B cell (primary cell): Measurements from ENCODE around the gene MZB1. TPM values are rescaled to one million over a fixed set of nuclear protein-coding genes. Genes with fewer than 3 reads are reported as not detected.
A peak's percentile ranks its signal among the peaks of the same experiment; 100 is the strongest.

Experiments
- ATAC-seq: fragments of 200-7000 bp; cut with Tn5 transposase; one replicate; pipeline ENCODE4 v1.10.0; 2021; ENCODE audit warnings: low read depth, mild to moderate bottlenecking, moderate number of reproducible peaks, moderate library complexity
- CTCF ChIA-PET: fragments of 350-600 bp; sonication (Branson Sonifier 250); formaldehyde crosslinking; loops from one replicate; lab custom pipeline; 2021; ENCODE audit warnings: antibody characterized with exemption, inconsistent platforms; lab: Charles Lee
- POLR2A ChIA-PET: fragments of 350-600 bp; sonication (Branson Sonifier 250); formaldehyde crosslinking; loops from one replicate; lab custom pipeline; 2021; ENCODE audit warnings: antibody characterized with exemption; lab: Charles Lee
- DNase-seq: peaks from one replicate; pipeline ENCODE4 v3.0.0; 2013
- H2AFZ ChIP-seq: 2 replicates; pipeline ENCODE4 v1.6.1; 2012; ENCODE audit warnings: mild to moderate bottlenecking, low read depth, low read length; ENCODE audit not compliant: insufficient read depth, poor library complexity, severe bottlenecking
- H3K27ac ChIP-seq, 2 donors: 1 replicate in 1 of 2; 2 replicates in 1 of 2; pipeline ENCODE4 v1.5.1; 2012 to 2013; ENCODE audit warnings: low read length in 2 of 2, mild to moderate bottlenecking in 2 of 2, moderate library complexity in 1 of 2
- H3K27me3 ChIP-seq, 4 experiments: fragments of 200-600 bp in 1 of 4; sonication (generic) in 1 of 4; replicated peaks in 1 of 4; 1 replicate in 2 of 4; 2 replicates in 2 of 4; pipeline versions ENCODE4 v1.6.1 to v1.7.0; 2013 to 2016; ENCODE audit warnings: low read length in 3 of 4, mild to moderate bottlenecking in 2 of 4, mixed read lengths in 1 of 4, moderate library complexity in 1 of 4; ENCODE audit not compliant: insufficient read depth in 4 of 4, control insufficient read depth in 3 of 4; ENCODE audit errors: control extremely low read depth in 1 of 4
- H3K36me3 ChIP-seq, 2 experiments: replicated peaks in 1 of 2; 1 replicate in 1 of 2; 2 replicates in 1 of 2; pipeline versions ENCODE4 v1.6.1 to v1.7.1; 2013; ENCODE audit warnings: low read length in 1 of 2; ENCODE audit not compliant: insufficient read depth in 2 of 2, control insufficient read depth in 1 of 2; ENCODE audit errors: control extremely low read depth in 1 of 2, extremely low read depth in 1 of 2
- H3K4me1 ChIP-seq, 2 donors: fragments of 200-600 bp in 1 of 2; sonication (generic) in 1 of 2; 1 replicate in 1 of 2; 2 replicates in 1 of 2; pipeline versions ENCODE4 v1.5.1 to v1.6.1; 2013 to 2017; ENCODE audit warnings: low read length in 2 of 2; ENCODE audit not compliant: control insufficient read depth in 2 of 2, insufficient read depth in 2 of 2
- H3K4me2 ChIP-seq: replicated peaks from 2 replicates; pipeline ENCODE3; 2012; ENCODE audit warnings: mild to moderate bottlenecking, low read depth, low read length; ENCODE audit not compliant: poor library complexity, severe bottlenecking
- H3K4me3 ChIP-seq, 5 experiments: fragments of 200-600 bp in 1 of 5; sonication (generic) in 1 of 5; 1 replicate in 3 of 5; 2 replicates in 2 of 5; pipeline versions ENCODE4 v1.5.1 to v1.7.0; 2011 to 2016; ENCODE audit warnings: low read length in 4 of 5, mild to moderate bottlenecking in 4 of 5, low read depth in 2 of 5, control low read depth in 1 of 5, moderate library complexity in 1 of 5; ENCODE audit not compliant: insufficient read depth in 1 of 5; ENCODE audit errors: control extremely low read depth in 1 of 5, extremely low read depth in 1 of 5
- H3K79me2 ChIP-seq: fragments of 200-600 bp; sonication (generic); one replicate; pipeline ENCODE4 v1.6.0; 2016; ENCODE audit warnings: low read length; ENCODE audit not compliant: control insufficient read depth, insufficient read depth
- H3K9ac ChIP-seq: fragments of 200-600 bp; sonication (generic); 2 replicates; pipeline ENCODE4 v1.6.1; 2017; ENCODE audit warnings: mild to moderate bottlenecking, low read length, moderate library complexity
- H3K9me3 ChIP-seq, 3 donors: one replicate each; pipeline versions ENCODE4 v1.6.1 to v1.7.1; 2013; ENCODE audit warnings: low read length in 2 of 3; ENCODE audit not compliant: control insufficient read depth in 2 of 3, insufficient read depth in 1 of 3; ENCODE audit errors: control extremely low read depth in 1 of 3
- H4K20me1 ChIP-seq: 2 replicates; pipeline ENCODE4 v1.6.0; 2012; ENCODE audit warnings: mild to moderate bottlenecking, low read length; ENCODE audit not compliant: insufficient read depth, control insufficient read depth, poor library complexity, severe bottlenecking
- H3K27ac Mint-ChIP-seq: one replicate; pipeline ENCODE4 v1.8.0; 2021; ENCODE audit warnings: mixed read lengths
- H3K27me3 Mint-ChIP-seq: one replicate; pipeline ENCODE4 v1.8.0; 2021; ENCODE audit warnings: mixed read lengths
- H3K4me1 Mint-ChIP-seq: one replicate; pipeline ENCODE4 v1.8.0; 2021; ENCODE audit warnings: mixed read lengths
- H3K4me3 Mint-ChIP-seq: one replicate; pipeline ENCODE4 v1.8.0; 2021; ENCODE audit warnings: mixed read lengths
- H3K9me3 Mint-ChIP-seq: one replicate; pipeline ENCODE4 v1.8.0; 2022; ENCODE audit warnings: mixed read lengths; ENCODE audit not compliant: insufficient read depth
- EZH2 ChIP-seq: IDR thresholded peaks from 2 replicates; pipeline ENCODE4 v1.6.1; 2012; ENCODE audit warnings: borderline replicate concordance, low read depth, mild to moderate bottlenecking, moderate library complexity, low read length; ENCODE audit not compliant: insufficient read depth, poor library complexity, severe bottlenecking
- WGBS: methylation state at CpG from one replicate; pipeline ENCODE4 v1.1.5; 2013; ENCODE audit warnings: missing lambda C conversion rate; ENCODE audit not compliant: insufficient coverage; 5-methylcytosine and 5-hydroxymethylcytosine counted together
- intact Hi-C: fragments of 100-400 bp; cut with micrococcal nuclease; formaldehyde crosslinking; loops from one replicate; pipeline ENCODE4 v1.10.0; 2022
- polyA plus RNA-seq: library from polyadenylated mRNA; depleted of rRNA; stranded (reverse); fragments of >200 nt; gene quantifications from 2 replicates; pipeline ENCODE4 v1.2.3, GENCODE V29; 2012
- total RNA-seq, 2 donors: library from RNA; stranded (reverse); fragments of 120-200 nt in 1 of 2; gene quantifications; 1 replicate in 1 of 2; 2 replicates in 1 of 2; pipeline versions ENCODE4 v1.2.3 to v1.2.4, GENCODE V29; 2013 to 2022
- TF ChIP-seq, protein P1 (sequence below): fragments of 200-600 bp; IDR thresholded peaks from one replicate; pipeline ENCODE4 v1.8.0; 2022; ENCODE audit warnings: antibody characterized with exemption, mild to moderate bottlenecking

Gene MZB1
- total and polyA plus RNA-seq, 2 donors (not counting 1 experiment from before 2014, with no cell fraction given), result 72.2 to 306 TPM

- H3K9ac ChIP-seq, result peak overlapping the region; percentile 42
- peak overlapping the region; percentile 62 to 76 for H3K27ac ChIP-seq
- H4K20me1 ChIP-seq, result no peaks in the 10 kb centered on the region
- H3K27ac Mint-ChIP-seq, result peak overlapping the region; percentile 99
- H3K4me1 Mint-ChIP-seq, result peaks cover 78% of the 10 kb centered on the region
- H3K9me3 Mint-ChIP-seq, result no peaks in the 10 kb centered on the region
- ATAC-seq, result no peak
- no peaks in the 10 kb centered on the region for H3K27me3 Mint-ChIP-seq
- H3K36me3 ChIP-seq, result no peaks in the 10 kb centered on the region
- peak overlapping the region; percentile 73 for H3K4me3 Mint-ChIP-seq
- H3K9me3 ChIP-seq, result peaks cover 0 to 2% (median 0%) of the 10 kb centered on the region in 3 donors
- ChIA-PET POLR2A (interaction anchor here (0.5 to 2.5 kb wide), 2 partner anchors 44 to 139 kb away, joined by 3 to 5 read pairs; partner anchors contain the start of gene PAIP2), CTCF (interaction anchor here (1.6 kb wide), 1 partner anchor 39 kb away, joined by 4 read pairs; no protein-coding TSS in a partner anchor)
- peak overlapping the region; percentile 76 for H3K4me2 ChIP-seq
- 23% methylated on average over 6 of the region's 8 CpGs for WGBS
- peak overlapping the region; percentile 20 to 42 (median 38) for H3K4me3 ChIP-seq
- no peak for DNase-seq
- H2AFZ ChIP-seq, result peak overlapping the region; percentile 55
- no peaks in the 10 kb centered on the region for H3K27me3 ChIP-seq
- no peak for TF ChIP-seq EZH2
- TF ChIP-seq, protein P1, sequence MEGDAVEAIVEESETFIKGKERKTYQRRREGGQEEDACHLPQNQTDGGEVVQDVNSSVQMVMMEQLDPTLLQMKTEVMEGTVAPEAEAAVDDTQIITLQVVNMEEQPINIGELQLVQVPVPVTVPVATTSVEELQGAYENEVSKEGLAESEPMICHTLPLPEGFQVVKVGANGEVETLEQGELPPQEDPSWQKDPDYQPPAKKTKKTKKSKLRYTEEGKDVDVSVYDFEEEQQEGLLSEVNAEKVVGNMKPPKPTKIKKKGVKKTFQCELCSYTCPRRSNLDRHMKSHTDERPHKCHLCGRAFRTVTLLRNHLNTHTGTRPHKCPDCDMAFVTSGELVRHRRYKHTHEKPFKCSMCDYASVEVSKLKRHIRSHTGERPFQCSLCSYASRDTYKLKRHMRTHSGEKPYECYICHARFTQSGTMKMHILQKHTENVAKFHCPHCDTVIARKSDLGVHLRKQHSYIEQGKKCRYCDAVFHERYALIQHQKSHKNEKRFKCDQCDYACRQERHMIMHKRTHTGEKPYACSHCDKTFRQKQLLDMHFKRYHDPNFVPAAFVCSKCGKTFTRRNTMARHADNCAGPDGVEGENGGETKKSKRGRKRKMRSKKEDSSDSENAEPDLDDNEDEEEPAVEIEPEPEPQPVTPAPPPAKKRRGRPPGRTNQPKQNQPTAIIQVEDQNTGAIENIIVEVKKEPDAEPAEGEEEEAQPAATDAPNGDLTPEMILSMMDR, result no peak
- H3K4me1 ChIP-seq, result peaks cover 58 to 80% of the 10 kb centered on the region in 2 donors
- peaks cover 32% of the 10 kb centered on the region for H3K79me2 ChIP-seq
- intact Hi-C loops, result no loop called here
Observed at GRCh38 chr5:139385061-139386049, 4.4 kb downstream of the MZB1 start.
